ENCODE results near the gene BET1.

The BET1 gene

DNA sequence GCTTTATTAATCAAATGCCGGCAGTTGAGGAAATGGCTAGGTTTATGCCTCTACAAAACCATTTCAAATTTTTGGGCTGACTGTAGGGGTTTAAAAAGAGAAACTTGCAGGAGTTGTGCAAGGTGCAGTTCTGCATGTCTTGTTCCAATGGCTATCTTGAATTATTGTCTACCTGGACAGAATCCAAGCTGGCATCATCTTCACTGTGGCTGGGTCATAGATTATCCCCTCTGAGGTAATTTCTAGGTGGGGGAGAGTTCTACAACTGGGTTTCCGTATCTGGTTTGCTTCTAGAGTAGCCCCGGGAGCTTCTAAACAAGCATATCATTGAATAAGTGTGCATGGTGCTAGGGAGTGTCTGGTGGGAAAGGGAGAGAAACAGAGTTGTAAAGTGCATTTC, 16.9 kb downstream of the BET1 start:
- Histone ChIP-seq H3K4me2 (no peak overlapping the region), H3K4me3 (IDR thresholded peaks at IDR 0.05; ENCODE audit: insufficient read depth, low read depth, low read length) (no peak overlapping the region), H3K9ac (no peak overlapping the region), H3K27me3 (ENCODE audit: insufficient read depth, low read depth) (no peaks in the 10 kb centered on the region), H3K79me2 (ENCODE audit: insufficient read depth, low read depth) (no peaks in the 10 kb centered on the region), H2AFZ (ENCODE audit: low read depth) (no peak overlapping the region), H3K4me1 (ENCODE audit: low read depth, poor library complexity, severe bottlenecking) (no peaks in the 10 kb centered on the region), H3K36me3 (ENCODE audit: insufficient read depth) (no peaks in the 10 kb centered on the region), H4K20me1 (ENCODE audit: insufficient read depth) (no peaks in the 10 kb centered on the region; the same call in 1 of the 2 replicates), H3K27ac (no peak overlapping the region)
- TF ChIP-seq, protein P1, sequence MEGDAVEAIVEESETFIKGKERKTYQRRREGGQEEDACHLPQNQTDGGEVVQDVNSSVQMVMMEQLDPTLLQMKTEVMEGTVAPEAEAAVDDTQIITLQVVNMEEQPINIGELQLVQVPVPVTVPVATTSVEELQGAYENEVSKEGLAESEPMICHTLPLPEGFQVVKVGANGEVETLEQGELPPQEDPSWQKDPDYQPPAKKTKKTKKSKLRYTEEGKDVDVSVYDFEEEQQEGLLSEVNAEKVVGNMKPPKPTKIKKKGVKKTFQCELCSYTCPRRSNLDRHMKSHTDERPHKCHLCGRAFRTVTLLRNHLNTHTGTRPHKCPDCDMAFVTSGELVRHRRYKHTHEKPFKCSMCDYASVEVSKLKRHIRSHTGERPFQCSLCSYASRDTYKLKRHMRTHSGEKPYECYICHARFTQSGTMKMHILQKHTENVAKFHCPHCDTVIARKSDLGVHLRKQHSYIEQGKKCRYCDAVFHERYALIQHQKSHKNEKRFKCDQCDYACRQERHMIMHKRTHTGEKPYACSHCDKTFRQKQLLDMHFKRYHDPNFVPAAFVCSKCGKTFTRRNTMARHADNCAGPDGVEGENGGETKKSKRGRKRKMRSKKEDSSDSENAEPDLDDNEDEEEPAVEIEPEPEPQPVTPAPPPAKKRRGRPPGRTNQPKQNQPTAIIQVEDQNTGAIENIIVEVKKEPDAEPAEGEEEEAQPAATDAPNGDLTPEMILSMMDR (conservative IDR thresholded peaks at IDR 0.05; ENCODE audit: low read depth, low read length): no peak

DNA sequence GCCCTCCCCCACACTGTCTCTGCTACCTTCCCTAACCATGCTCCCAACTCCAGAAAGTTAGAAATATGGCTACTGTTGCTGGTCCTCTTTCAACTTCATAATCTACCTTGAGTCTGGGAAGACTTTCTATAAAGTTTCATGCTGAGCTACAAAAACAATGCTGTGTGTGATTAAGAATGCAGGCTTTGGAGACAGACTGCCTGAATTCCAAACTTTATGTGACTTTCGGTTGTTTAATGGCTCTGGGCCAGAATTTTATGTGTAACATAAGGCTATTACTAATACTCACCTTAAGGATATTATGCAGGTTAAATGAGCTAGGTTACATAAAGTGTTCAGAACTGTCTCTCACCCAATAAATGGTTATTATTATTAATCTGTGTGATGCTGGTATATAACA, 19.1 kb downstream of the BET1 start:
- Histone ChIP-seq H3K4me2 (no peak overlapping the region), H3K79me2 (ENCODE audit: insufficient read depth, low read depth) (no peaks in the 10 kb centered on the region), H3K9ac (no peak overlapping the region), H3K36me3 (ENCODE audit: insufficient read depth) (no peaks in the 10 kb centered on the region), H2AFZ (ENCODE audit: low read depth) (no peak overlapping the region), H4K20me1 (ENCODE audit: insufficient read depth) (no peaks in the 10 kb centered on the region; the same call in 1 of the 2 replicates), H3K4me3 (IDR thresholded peaks at IDR 0.05; ENCODE audit: insufficient read depth, low read depth, low read length) (no peak overlapping the region), H3K27ac (no peak overlapping the region), H3K27me3 (ENCODE audit: insufficient read depth, low read depth) (no peaks in the 10 kb centered on the region), H3K4me1 (ENCODE audit: low read depth, poor library complexity, severe bottlenecking) (no peaks in the 10 kb centered on the region)
- TF ChIP-seq, protein P1 (conservative IDR thresholded peaks at IDR 0.05; ENCODE audit: low read depth, low read length): no peak

DNA sequence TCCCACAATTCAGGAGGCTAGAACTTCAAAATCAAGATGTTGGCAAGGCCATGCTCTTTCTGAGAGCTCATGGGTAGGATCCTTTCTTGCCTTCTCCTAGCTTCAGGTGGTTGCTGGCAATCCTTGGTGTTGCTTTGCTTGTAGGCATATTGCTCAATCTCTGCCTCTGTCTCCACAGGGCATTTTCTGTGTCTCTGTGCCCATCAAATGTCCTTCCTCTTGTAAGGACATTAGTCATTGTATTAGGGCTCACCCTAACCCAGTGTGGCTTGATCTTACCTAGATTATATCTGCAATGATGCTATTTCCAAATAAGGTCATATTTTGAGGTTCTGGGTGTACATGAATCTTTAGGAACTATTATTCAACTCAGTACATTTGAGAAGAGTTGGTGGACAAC, 20.1 kb downstream of the BET1 start:
- H3K27ac ChIP-seq: no peak overlapping the region
- H4K20me1 ChIP-seq (ENCODE audit: insufficient read depth): no peaks in the 10 kb centered on the region
- H3K27me3 ChIP-seq (ENCODE audit: insufficient read depth, low read depth): no peaks in the 10 kb centered on the region
- H3K36me3 ChIP-seq (ENCODE audit: insufficient read depth): no peaks in the 10 kb centered on the region
- TF ChIP-seq, protein P1 (conservative IDR thresholded peaks at IDR 0.05; ENCODE audit: low read depth, low read length): no peak
- no peaks in the 10 kb centered on the region for H3K4me1 ChIP-seq (ENCODE audit: low read depth, poor library complexity, severe bottlenecking)
- H3K4me2 ChIP-seq: no peak overlapping the region
- H2AFZ ChIP-seq (ENCODE audit: low read depth): no peak overlapping the region
- no peaks in the 10 kb centered on the region for H3K79me2 ChIP-seq (ENCODE audit: insufficient read depth, low read depth)
- H3K4me3 ChIP-seq (IDR thresholded peaks at IDR 0.05; ENCODE audit: insufficient read depth, low read depth, low read length): no peak overlapping the region
- H3K9ac ChIP-seq: no peak overlapping the region

DNA sequence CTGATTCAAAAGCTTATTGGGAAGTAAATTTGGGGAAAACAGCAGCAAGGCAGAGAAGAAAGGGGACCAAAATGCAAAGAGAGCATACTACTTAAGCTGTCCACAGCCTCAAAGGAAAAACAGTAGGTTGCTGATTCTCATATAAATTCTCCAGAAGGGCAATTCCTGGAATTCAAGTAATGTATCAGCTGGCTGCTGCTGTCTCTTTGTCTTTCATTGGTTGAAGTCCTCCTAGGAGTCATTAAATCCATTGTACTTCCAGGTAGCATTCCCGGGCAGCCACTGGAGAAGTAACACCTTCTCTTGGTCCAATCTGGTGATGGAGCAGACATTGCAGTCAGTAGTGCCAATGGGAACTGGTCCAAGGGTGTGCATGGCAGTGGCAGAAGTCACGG, 22.7 kb downstream of the BET1 start:
- H3K4me1 ChIP-seq (ENCODE audit: low read depth, poor library complexity, severe bottlenecking): no peaks in the 10 kb centered on the region
- no peaks in the 10 kb centered on the region for H3K27me3 ChIP-seq (ENCODE audit: insufficient read depth, low read depth)
- H3K79me2 ChIP-seq (ENCODE audit: insufficient read depth, low read depth): no peaks in the 10 kb centered on the region
- H3K4me3 ChIP-seq (IDR thresholded peaks at IDR 0.05; ENCODE audit: insufficient read depth, low read depth, low read length): no peak overlapping the region
- no peak overlapping the region for H3K27ac ChIP-seq
- H2AFZ ChIP-seq (ENCODE audit: low read depth): no peak overlapping the region
- no peaks in the 10 kb centered on the region for H4K20me1 ChIP-seq (ENCODE audit: insufficient read depth)
- TF ChIP-seq, protein P1 (conservative IDR thresholded peaks at IDR 0.05; ENCODE audit: low read depth, low read length): no peak
- no peaks in the 10 kb centered on the region for H3K36me3 ChIP-seq (ENCODE audit: insufficient read depth)
- H3K9ac ChIP-seq: no peak overlapping the region
- no peak overlapping the region for H3K4me2 ChIP-seq

Data from KMS-11 (cell line).